SK-N-SH treated with all-trans-retinoic acid at 6 μM for 48 hours (cell line): ENCODE results near the gene PDGFB.

Source experiments
- ARNTL ChIP-seq: fragments of 450-650 bp; formaldehyde crosslinking; IDR thresholded peaks from 2 replicates; pipeline ENCODE4 v1.5.0; 2020; ENCODE audit warnings: low read depth, mild to moderate bottlenecking, moderate library complexity, borderline replicate concordance
- BACH2 ChIP-seq: fragments of 250-450 bp; sonication (Bioruptor Pico); IDR thresholded peaks from 2 replicates; pipeline ENCODE4 v1.9.0; 2021; ENCODE audit warnings: mild to moderate bottlenecking, borderline replicate concordance
- CREB5 ChIP-seq: fragments of 250-450 bp; sonication (Bioruptor Pico); IDR thresholded peaks from 2 replicates; pipeline ENCODE4 v1.5.1; 2020; ENCODE audit warnings: low read depth, mild to moderate bottlenecking, moderate library complexity
- CSDC2 ChIP-seq: fragments of 250-450 bp; sonication (Bioruptor Pico); IDR thresholded peaks from 2 replicates; pipeline ENCODE4 v1.5.0; 2020; ENCODE audit warnings: mild to moderate bottlenecking, moderate library complexity
- PATZ1 ChIP-seq: fragments of 250-450 bp; sonication (Bioruptor Pico); IDR thresholded peaks from 2 replicates; pipeline ENCODE4 v1.8.0; 2020; ENCODE audit warnings: mild to moderate bottlenecking, moderate library complexity, borderline replicate concordance
- PPARA ChIP-seq: fragments of 250-450 bp; sonication (Bioruptor Pico); IDR thresholded peaks from 2 replicates; pipeline ENCODE4 v1.5.0; 2020; ENCODE audit warnings: mild to moderate bottlenecking, borderline replicate concordance
- TSHZ2 ChIP-seq: fragments of 250-450 bp; sonication (Bioruptor Pico); IDR thresholded peaks from 2 replicates; pipeline ENCODE4 v1.5.0; 2020; ENCODE audit warnings: mild to moderate bottlenecking, moderate library complexity
- ZFP3 ChIP-seq: fragments of 250-450 bp; sonication (Bioruptor Pico); IDR thresholded peaks from 2 replicates; pipeline ENCODE4 v1.5.0; 2020; ENCODE audit warnings: mild to moderate bottlenecking, moderate library complexity
- ZFP30 ChIP-seq: fragments of 450-650 bp; formaldehyde crosslinking; IDR thresholded peaks from 2 replicates; pipeline ENCODE4 v1.5.0; 2022; ENCODE audit warnings: mild to moderate bottlenecking, moderate library complexity
- ZNF70 ChIP-seq: fragments of 450-650 bp; formaldehyde crosslinking; IDR thresholded peaks from 2 replicates; pipeline ENCODE4 v1.5.0; 2020; ENCODE audit warnings: mild to moderate bottlenecking, moderate library complexity

- TF ChIP-seq ZFP3 (CRISPR knock-in tag) (no peak), PATZ1 (CRISPR knock-in tag) (no peak), CSDC2 (CRISPR knock-in tag) (no peak), TSHZ2 (CRISPR knock-in tag) (no peak), ZFP30 (no peak), PPARA (CRISPR knock-in tag) (no peak), BACH2 (no peak), CREB5 (CRISPR knock-in tag) (no peak), ARNTL (CRISPR knock-in tag) (no peak), ZNF70 (CRISPR knock-in tag) (no peak)
Measured at GRCh38 chr22:39236321-39237317, 8.2 kb downstream of the PDGFB start.
